Measurements from ENCODE around the gene CD9. TPM values are rescaled to one million over a fixed set of nuclear protein-coding genes. Genes with fewer than 3 reads are reported as not detected.

Gene CD9
- total RNA-seq, 2 donors from 2014 or later = 33.5 to 99.1 TPM

- no peak for DNase-seq
- TF ChIP-seq CTCF (conservative IDR thresholded peaks at IDR 0.05) = no peak
- 93 to 96% methylated on average over 8 of the region's 8 CpGs for WGBS, 2 experiments (ENCODE audit: insufficient coverage in 1 of 2, insufficient read length in 1 of 2)
- no peaks in the 10 kb centered on the region for H3K36me3 Mint-ChIP-seq (ENCODE audit: low read depth)
- no peak overlapping the region for H3K27ac Mint-ChIP-seq
- peaks cover 4% of the 10 kb centered on the region for H3K27me3 Mint-ChIP-seq (ENCODE audit: insufficient read depth)
- no peak overlapping the region for H3K9ac ChIP-seq (ENCODE audit: extremely low read depth, low read length, poor library complexity, severe bottlenecking)
- H3K4me3 ChIP-seq (ENCODE audit: low read length) = no peak overlapping the region
- H3K9me3 ChIP-seq (ENCODE audit: control insufficient read depth, low read length) = peaks cover 22% of the 10 kb centered on the region
- no peaks in the 10 kb centered on the region for H3K27me3 ChIP-seq (ENCODE audit: control insufficient read depth, insufficient read depth, low read length, poor library complexity, severe bottlenecking)
- H3K27ac ChIP-seq (ENCODE audit: low read depth, low read length) = no peak overlapping the region
- H3K36me3 ChIP-seq (ENCODE audit: control insufficient read depth, insufficient read depth, low read length) = no peaks in the 10 kb centered on the region
- peaks cover 4% of the 10 kb centered on the region for H3K4me1 Mint-ChIP-seq
- no peaks in the 10 kb centered on the region for H3K4me1 ChIP-seq (ENCODE audit: control insufficient read depth, insufficient read depth, low read length)
- H3K9me3 Mint-ChIP-seq = peaks cover 17% of the 10 kb centered on the region
- H3K4me3 Mint-ChIP-seq = no peak overlapping the region
Observed at GRCh38 chr12:6254491-6254890, 54.3 kb downstream of the CD9 start.

GRCh38 chr12:6257007-6257406 lies 56.8 kb downstream of the CD9 start:
- H3K4me3 Mint-ChIP-seq = no peak overlapping the region
- 73 to 96% methylated on average over 3 to 6 of the region's 6 CpGs for WGBS, 2 experiments (ENCODE audit: insufficient coverage in 1 of 2, insufficient read length in 1 of 2)

GRCh38 chr12:6262211-6262610 lies 62.0 kb downstream of the CD9 start:
- peaks cover 21% of the 10 kb centered on the region for H3K9me3 ChIP-seq (ENCODE audit: control insufficient read depth, low read length)
- DNase-seq = peak; percentile 64
- Mint-ChIP-seq H3K27me3 (ENCODE audit: insufficient read depth) (no peaks in the 10 kb centered on the region), H3K27ac (no peak overlapping the region), H3K36me3 (ENCODE audit: low read depth) (no peaks in the 10 kb centered on the region), H3K4me3 (no peak overlapping the region), H3K4me1 (peaks cover 29% of the 10 kb centered on the region), H3K9me3 (peaks cover 17% of the 10 kb centered on the region)
- no peaks in the 10 kb centered on the region for H3K27me3 ChIP-seq (ENCODE audit: control insufficient read depth, insufficient read depth, low read length, poor library complexity, severe bottlenecking)
- no peaks in the 10 kb centered on the region for H3K36me3 ChIP-seq (ENCODE audit: control insufficient read depth, insufficient read depth, low read length)
- peaks cover 7% of the 10 kb centered on the region for H3K4me1 ChIP-seq (ENCODE audit: control insufficient read depth, insufficient read depth, low read length)
- TF ChIP-seq CTCF (conservative IDR thresholded peaks at IDR 0.05) = peak; percentile 37
- no peak overlapping the region for H3K9ac ChIP-seq (ENCODE audit: extremely low read depth, low read length, poor library complexity, severe bottlenecking)
- no peak overlapping the region for H3K27ac ChIP-seq (ENCODE audit: low read depth, low read length)
- no peak overlapping the region for H3K4me3 ChIP-seq (ENCODE audit: low read length)
- 66 to 84% methylated on average over 2 to 3 of the region's 3 CpGs for WGBS, 2 experiments (ENCODE audit: insufficient coverage in 1 of 2, insufficient read length in 1 of 2)

More at GRCh38 chr12:6257007-6257406, 56.8 kb downstream of the CD9 start:
- no peak overlapping the region for H3K4me3 ChIP-seq (ENCODE audit: low read length)
- TF ChIP-seq CTCF (conservative IDR thresholded peaks at IDR 0.05) = no peak
- no peaks in the 10 kb centered on the region for H3K4me1 ChIP-seq (ENCODE audit: control insufficient read depth, insufficient read depth, low read length)
- H3K9me3 ChIP-seq (ENCODE audit: control insufficient read depth, low read length) = peaks cover 22% of the 10 kb centered on the region
- Mint-ChIP-seq H3K4me1 (peaks cover 4% of the 10 kb centered on the region), H3K9me3 (peaks cover 17% of the 10 kb centered on the region), H3K27me3 (ENCODE audit: insufficient read depth) (peaks cover 3% of the 10 kb centered on the region), H3K36me3 (ENCODE audit: low read depth) (no peaks in the 10 kb centered on the region), H3K27ac (no peak overlapping the region)
- no peaks in the 10 kb centered on the region for H3K27me3 ChIP-seq (ENCODE audit: control insufficient read depth, insufficient read depth, low read length, poor library complexity, severe bottlenecking)
- H3K9ac ChIP-seq (ENCODE audit: extremely low read depth, low read length, poor library complexity, severe bottlenecking) = no peak overlapping the region
- DNase-seq = no peak
- no peak overlapping the region for H3K27ac ChIP-seq (ENCODE audit: low read depth, low read length)
- H3K36me3 ChIP-seq (ENCODE audit: control insufficient read depth, insufficient read depth, low read length) = no peaks in the 10 kb centered on the region

All from endodermal cell (in vitro differentiated cells).